GM21786 (cell line): ENCODE results near the gene ANKRD49.
"Not testable (repeated sequence)": the region's sequence is repeated elsewhere in the genome, so short reads cannot be mapped to it uniquely, and the experiment has no call there.

Source experiments
- ATAC-seq: cut with Tn5 transposase; IDR thresholded peaks from one replicate; pipeline ENCODE4 v1.9.1; 2021; ENCODE audit not compliant: unreplicated experiment

The ANKRD49 gene

DNA sequence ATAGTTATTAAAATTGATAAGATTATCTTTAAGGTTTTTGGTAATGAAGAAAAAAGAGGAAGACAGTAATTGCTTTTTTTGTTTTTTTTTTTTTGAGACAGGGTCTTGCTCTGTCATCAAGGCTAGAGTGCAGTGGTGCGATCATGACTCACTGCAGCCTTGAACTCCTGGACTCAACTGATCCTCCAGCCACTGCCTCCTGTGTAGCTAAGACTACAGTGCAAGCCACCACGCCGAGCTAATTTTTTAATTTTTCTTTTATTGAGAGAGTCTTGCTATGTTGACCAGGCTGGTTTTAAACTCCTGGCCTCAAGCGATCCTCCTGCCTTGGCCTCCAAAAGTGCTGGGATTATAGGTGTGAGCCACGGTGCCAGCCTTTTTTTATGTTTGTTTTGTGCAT, 12.7 kb downstream of the ANKRD49 start:
- not testable (repeated sequence) for ATAC-seq

DNA sequence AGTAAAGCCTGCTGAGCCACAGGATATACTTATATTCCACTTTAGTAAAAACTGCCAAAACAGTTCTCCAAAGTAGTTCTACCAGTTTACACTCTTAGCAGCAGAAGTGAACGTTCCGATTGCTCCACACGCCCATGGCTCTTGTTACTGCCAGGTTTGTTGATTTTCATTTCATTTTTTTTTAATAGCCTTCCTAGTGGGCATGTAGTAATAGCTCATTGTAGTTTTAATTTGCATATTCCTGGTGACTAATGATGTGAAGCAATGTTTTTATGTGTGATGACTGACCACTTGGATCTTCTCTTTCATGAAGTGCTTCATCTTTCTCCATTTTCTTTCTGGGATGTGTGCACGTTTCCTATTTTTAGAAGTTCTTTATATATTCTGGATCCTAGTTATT, 13.7 kb downstream of the ANKRD49 start:
- no peak for ATAC-seq

DNA sequence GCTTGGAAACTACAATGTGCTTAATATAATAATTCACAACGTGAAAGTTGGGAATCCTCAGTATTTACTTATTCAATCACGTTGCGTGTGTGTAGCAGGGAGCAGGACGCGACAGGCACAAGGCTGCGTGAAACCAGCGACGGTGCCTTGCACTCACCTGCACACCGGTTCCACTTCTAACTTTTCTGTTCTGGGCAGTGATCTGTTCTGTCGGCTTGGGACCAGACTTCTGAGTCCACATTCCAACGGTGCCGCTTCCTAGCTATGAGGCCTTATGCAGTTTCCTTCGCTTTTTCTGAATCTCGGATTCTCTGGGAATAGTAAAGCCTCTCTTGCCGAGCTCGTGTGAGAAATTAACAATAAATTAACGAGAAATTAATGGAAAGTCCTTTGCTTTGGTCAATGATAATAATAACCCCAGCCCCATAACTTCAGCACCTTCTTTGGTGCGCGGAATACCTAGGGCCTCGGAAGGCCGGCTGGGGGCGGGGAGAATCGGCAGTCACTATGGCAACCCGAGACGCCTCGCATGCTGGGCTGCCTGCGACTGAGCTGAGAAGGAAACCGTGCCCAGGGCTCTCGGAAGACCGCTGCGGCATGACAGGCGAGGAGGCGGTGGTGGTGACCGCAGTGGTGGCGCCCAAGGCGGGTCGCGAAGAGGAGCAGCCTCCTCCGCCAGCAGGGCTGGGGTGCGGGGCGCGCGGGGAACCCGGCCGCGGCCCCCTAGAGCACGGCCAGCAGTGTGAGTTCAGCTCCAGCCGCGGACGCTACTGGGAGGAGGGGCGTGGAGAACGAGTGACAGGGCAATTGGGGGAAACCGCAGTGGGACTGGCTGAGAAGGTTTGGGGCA, 18.4 kb downstream of the ANKRD49 start, which contains the start of gene C11orf97:
Gene C11orf97 (plus strand): TSS at position 530 of the 850 bp plus-strand sequence. CDS start 68 bp downstream, at position 598.
- peak; percentile 76 for ATAC-seq

DNA sequence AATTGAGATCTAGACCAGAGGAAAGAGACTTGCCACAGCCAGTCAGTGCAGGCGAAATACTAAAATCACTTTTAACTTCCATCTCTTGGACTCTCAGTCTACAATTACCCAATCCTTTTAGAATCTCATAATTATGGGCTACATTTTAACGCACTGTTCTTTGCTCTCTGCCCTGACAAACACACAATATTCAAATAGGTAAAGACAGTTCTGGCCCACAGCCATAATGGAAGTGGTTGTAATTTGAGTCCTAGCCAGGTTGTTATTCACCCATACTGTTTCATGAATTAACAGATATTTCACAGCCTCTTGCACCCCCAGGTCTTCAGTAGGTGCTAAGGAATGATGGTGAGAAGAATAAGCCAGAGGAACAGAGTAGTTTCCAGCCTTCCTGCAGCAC, 19.3 kb downstream of the ANKRD49 start:
- ATAC-seq, result no peak

GRCh38 chr11:94515398-94515797, 21.6 kb downstream of the ANKRD49 start:
- no peak for ATAC-seq

DNA sequence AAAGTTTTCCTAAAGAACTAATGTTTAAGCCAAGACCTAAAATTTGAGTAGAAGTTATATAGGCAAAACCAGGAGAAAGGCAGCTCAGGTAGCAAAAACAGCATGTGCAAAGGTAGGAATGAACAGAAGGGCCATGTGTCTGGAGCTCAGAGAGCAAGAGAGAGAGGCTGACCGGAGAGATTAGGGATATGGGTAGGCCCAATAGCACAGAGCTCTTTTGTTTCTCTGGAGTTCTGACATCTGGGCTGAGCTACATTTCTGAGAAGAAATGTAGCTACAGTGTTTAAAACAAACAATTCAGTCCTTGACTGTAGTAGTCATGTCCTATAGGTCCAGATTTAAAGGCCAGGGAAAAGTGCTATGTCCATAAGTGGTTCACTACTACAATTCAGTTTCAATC, 22.9 kb downstream of the ANKRD49 start:
- no peak for ATAC-seq

DNA sequence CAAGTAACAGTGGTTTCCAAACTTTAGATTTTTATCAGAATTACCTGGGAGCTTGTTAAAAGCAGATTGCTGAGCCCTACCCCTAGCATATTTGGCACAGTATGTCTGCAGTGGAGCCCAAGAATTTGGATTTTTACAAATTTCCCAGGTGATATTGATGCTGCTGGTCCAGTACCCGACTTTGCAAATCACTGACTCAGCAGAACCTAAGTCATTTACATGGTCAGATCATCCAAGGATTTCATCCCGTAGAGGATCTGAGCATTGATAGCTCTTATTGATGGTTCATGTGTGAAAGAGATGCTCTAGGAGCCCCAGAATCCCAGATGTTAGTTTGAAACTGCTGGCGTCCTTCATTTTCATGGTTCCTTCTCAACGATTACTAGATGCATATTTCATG, 24.5 kb downstream of the ANKRD49 start:
- ATAC-seq, result no peak

DNA sequence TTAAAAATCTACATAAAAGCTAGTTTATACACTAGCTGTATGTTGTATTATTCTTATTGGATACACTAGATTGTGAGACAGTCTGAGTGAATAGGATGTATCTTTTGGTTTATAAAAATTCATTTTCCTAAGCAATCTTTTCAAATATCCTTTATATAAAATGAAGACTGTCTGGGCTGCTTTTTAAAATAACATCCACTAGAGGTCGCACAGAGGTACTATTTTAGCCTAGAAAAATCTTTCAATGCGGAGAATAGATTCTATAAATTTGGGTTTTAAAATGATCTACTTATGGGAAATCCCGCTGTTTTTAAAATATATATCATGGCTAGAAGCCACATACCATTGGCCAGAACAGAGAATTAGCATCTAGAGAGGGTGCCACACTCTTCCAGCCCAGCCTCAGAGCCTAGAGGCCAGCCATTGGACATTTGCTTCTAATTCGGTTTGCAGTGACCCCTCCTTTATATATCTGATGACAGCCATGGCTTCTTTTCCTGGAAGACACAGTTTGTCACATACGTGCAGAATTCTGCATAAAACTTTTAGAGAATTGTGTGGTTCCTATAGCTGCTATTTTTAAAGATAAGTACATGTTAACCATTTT, 25.8 kb downstream of the ANKRD49 start:
- ATAC-seq, result no peak

GRCh38 chr11:94521684-94522083, 27.9 kb downstream of the ANKRD49 start:
- no peak for ATAC-seq

- no peak for ATAC-seq
These were observed 30.6 kb downstream of the ANKRD49 start for GRCh38 chr11:94524341-94524740.

GRCh38 chr11:94525546-94526324, 32.0 kb downstream of the ANKRD49 start:
- ATAC-seq, result no peak

DNA sequence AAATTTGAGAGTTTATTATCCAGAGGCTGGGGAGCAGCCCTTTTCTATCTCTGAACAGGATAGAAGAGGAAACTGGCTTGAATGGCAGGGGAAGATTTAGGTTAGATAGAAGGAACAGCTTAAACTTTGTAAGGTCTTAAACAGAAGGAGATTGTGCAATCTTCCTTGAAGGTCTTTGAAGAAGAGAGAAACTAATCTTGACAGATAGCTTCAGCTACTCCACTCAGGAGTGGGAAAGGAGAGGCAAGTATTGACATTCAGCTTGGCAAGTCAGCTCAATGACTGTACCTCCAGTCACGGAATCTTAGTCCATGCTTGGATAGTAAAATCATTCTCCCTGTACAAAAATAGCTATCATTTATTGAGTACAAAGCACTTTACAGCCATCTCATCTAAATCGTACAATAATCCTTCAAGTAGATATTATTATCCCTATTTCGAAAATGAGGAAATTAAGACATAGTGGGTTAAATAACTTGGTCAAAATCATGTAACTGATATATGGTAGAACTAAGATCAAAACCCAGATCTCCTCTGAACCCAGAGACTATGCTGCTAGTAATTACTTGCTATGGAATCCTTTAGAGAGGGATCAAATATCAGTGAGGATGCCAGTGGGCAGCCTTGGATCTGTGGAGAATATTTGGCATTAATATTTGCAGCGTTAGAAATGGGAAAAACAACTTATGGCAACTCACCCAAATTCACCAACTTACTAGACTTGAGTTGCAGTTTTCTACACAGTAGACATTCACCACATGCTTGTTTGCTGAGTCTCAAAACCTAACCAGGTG, 33.1 kb downstream of the ANKRD49 start:
- ATAC-seq, result no peak

- no peak for ATAC-seq
These were observed 34.8 kb downstream of the ANKRD49 start for GRCh38 chr11:94528551-94528950.

GRCh38 chr11:94532211-94532610, 38.4 kb downstream of the ANKRD49 start:
- no peak for ATAC-seq

DNA sequence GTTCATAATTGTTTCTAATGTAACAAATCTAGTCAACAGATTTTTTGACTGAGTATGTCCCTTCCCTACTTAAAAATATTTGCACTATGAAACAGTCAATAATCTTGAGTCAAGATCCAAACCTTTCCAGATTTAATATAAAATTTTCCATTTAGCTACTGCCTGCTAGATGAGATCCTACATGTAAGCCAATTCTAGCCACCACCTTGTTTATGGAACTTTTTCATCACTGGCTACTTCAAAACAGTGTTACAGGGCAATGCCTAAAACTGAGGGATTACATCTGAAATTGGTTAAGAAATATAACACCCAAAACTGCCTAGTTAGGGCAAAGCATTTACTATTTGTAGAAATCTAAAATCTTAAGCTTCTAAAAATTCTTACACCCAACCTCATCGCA, 39.4 kb downstream of the ANKRD49 start:
- ATAC-seq, result no peak

DNA sequence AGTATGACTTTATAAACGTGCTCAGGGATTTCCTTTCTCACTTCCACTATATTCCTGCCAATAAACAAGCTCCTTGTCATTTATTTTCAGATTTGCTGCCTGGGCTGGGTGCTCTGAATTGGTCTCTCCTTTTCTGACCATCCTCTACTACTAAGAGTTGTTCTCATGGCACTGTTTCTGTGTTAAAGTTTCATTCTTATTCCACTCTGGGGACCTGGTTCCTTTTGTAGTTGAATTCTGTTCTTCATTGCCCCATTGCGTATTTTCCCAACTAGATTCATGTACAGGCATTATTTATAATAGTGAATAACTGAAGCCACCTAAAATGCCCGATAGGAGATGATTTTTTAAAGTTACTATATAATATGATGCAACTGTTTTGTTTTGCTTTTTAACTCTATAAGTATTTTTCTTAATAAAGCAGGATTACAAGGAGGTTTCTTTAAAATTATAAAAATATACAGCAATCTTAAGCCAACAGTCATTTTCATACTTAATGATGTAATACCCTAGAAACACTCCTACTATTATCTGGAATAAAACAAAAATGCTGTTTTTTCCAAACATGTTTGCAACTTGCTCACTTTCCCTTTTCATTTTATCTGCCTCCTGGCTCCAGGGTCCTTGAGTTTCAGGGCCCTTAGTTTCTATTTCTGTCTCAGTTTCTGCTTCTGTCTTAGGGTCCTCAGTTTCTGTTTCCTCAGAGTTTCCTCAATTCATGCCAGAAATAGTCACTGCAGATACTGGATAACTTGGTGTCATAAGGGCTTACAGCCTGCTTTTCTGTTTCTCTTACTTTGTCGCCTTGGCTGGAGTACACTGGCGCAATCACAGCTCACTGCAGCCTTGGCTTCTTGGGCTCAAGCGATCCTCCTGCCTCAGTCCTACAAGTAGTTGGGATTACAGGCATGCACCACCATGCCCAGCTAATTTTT, 40.2 kb downstream of the ANKRD49 start:
- no peak for ATAC-seq

- ATAC-seq, result no peak
These were observed 42.6 kb downstream of the ANKRD49 start for GRCh38 chr11:94536386-94536785.

- ATAC-seq, result no peak
These were observed 43.3 kb downstream of the ANKRD49 start for GRCh38 chr11:94537031-94537600.

- no peak for ATAC-seq
These were observed 45.6 kb downstream of the ANKRD49 start for GRCh38 chr11:94539420-94539819.
